Lower lobe of right lung (tissue), 2 donors: ENCODE measurements around the gene BEX3. TPM values are rescaled to one million over a fixed set of nuclear protein-coding genes. Genes with fewer than 3 reads are reported as not detected.

ENCODE experiments used
- ATAC-seq, 2 donors: fragments of 200-7000 bp; cut with Tn5 transposase; one replicate each; pipeline ENCODE4 v1.9.1; 2020 to 2022; ENCODE audit warnings: mild to moderate bottlenecking in 2 of 2, moderate library complexity in 2 of 2
- DNase-seq: peaks from one replicate; pipeline ENCODE4 v3.0.0-alpha.2; 2020
- H3K27ac ChIP-seq: fragments of 200-600 bp; one replicate; pipeline ENCODE4 v1.8.0; 2022
- H3K27me3 ChIP-seq: fragments of 200-600 bp; one replicate; pipeline ENCODE4 v1.8.0; 2022; ENCODE audit warnings: low read depth
- H3K36me3 ChIP-seq: fragments of 200-600 bp; one replicate; pipeline ENCODE4 v1.8.0; 2022; ENCODE audit warnings: mild to moderate bottlenecking
- H3K4me1 ChIP-seq: fragments of 200-600 bp; one replicate; pipeline ENCODE4 v1.8.0; 2022
- H3K4me3 ChIP-seq: fragments of 200-600 bp; one replicate; pipeline ENCODE4 v1.8.0; 2022; ENCODE audit warnings: mild to moderate bottlenecking
- H3K9me3 ChIP-seq: fragments of 200-600 bp; one replicate; pipeline ENCODE4 v1.8.0; 2022
- intact Hi-C: fragments of 100-400 bp; cut with DNase I; formaldehyde crosslinking; loops from one replicate; pipeline ENCODE4 v1.11.0; 2022
- total RNA-seq: library from RNA; stranded (reverse); fragmentation: NEBNext Ultra II Directional; extraction: Animal tissue kit (Norgen Biotek cat#: 25700); gene quantifications from one replicate; pipeline ENCODE4 v1.2.1, GENCODE V29; 2021
- TF ChIP-seq, protein P1 (sequence below): fragments of 200-600 bp; IDR thresholded peaks from one replicate; pipeline ENCODE4 v1.8.0; 2022; ENCODE audit warnings: antibody characterized with exemption, mild to moderate bottlenecking
- donor health status: DM: no; HTN: yes; CAD: no; lungs with severe emphysema.

BEX3 gene
- total RNA-seq, 1 donor from 2014 or later, result 93.9 TPM

DNA sequence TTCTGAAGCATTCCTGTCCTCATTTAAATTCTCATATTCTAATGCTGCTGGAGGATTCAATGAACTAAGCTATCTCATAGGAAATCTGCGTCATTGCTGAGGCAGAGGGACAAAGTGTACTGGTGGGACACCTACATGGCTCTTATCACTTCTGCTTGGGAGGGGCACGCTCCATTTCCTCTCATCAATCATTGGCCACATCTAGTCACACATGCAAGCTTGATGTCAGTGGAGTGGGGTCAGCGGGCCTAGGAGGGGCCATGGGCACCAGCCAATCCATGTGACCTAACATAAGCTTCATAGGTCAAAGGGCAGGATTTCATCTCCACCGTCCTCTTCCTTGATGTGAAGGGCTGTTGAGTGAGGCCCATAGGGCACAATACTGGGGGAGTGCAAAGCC lies 21.4 kb downstream of the BEX3 start:
- Histone ChIP-seq H3K4me3 (no peak overlapping the region), H3K27me3 (no peaks in the 10 kb centered on the region), H3K27ac (no peak overlapping the region), H3K36me3 (no peaks in the 10 kb centered on the region), H3K9me3 (no peaks in the 10 kb centered on the region), H3K4me1 (no peaks in the 10 kb centered on the region)
- intact Hi-C loops, result no loop called here
- no peak for ATAC-seq
- no peak for DNase-seq
- TF ChIP-seq, protein P1, sequence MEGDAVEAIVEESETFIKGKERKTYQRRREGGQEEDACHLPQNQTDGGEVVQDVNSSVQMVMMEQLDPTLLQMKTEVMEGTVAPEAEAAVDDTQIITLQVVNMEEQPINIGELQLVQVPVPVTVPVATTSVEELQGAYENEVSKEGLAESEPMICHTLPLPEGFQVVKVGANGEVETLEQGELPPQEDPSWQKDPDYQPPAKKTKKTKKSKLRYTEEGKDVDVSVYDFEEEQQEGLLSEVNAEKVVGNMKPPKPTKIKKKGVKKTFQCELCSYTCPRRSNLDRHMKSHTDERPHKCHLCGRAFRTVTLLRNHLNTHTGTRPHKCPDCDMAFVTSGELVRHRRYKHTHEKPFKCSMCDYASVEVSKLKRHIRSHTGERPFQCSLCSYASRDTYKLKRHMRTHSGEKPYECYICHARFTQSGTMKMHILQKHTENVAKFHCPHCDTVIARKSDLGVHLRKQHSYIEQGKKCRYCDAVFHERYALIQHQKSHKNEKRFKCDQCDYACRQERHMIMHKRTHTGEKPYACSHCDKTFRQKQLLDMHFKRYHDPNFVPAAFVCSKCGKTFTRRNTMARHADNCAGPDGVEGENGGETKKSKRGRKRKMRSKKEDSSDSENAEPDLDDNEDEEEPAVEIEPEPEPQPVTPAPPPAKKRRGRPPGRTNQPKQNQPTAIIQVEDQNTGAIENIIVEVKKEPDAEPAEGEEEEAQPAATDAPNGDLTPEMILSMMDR, result no peak

DNA sequence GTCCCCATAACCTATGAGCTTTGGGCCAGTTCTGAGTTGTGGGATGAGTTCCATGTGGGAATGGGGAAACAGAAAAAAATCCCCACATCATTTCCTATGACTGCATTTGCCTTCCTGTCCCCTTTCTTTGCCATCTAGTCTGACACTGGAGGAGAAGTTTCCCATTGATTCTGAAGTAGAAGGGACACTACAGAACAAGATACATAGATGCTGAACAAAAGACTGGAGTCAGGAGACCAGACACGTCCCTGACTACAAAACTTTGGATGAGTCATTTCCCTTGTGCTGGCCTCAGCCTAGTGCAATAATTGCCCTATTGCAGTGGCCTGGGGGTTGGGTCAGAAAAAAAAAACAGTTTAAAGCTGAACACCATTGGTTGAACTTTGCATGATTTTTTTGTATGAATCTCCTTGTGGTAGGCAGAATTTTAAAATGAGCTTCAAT lies 22.1 kb downstream of the BEX3 start:
- DNase-seq (no peak), ATAC-seq (no peak)
- Histone ChIP-seq H3K9me3 (no peaks in the 10 kb centered on the region), H3K4me1 (no peaks in the 10 kb centered on the region), H3K27me3 (no peaks in the 10 kb centered on the region), H3K4me3 (no peak overlapping the region), H3K36me3 (no peaks in the 10 kb centered on the region), H3K27ac (no peak overlapping the region)
- TF ChIP-seq, protein P1, result no peak
- intact Hi-C loops, result no loop called here

DNA sequence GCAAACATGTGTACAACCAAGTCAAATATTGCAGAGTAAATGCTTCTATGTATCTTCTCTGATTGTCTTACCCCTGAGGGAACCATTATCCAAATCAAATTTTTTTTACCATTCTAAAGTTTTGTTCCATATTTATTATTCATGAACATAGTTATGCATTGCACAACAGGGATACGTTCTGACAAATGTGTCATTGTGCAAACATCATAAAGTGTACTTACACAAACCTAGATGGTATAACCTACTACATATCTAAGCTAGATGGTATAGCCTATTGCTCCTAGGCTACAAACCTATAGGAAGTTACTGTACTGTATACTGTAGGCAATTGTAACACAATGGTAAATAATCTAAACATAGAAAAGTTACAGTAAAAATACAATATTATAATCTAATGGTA lies 23.4 kb downstream of the BEX3 start:
- Histone ChIP-seq H3K4me1 (no peaks in the 10 kb centered on the region), H3K27me3 (no peaks in the 10 kb centered on the region), H3K27ac (no peak overlapping the region), H3K9me3 (no peaks in the 10 kb centered on the region), H3K36me3 (no peaks in the 10 kb centered on the region), H3K4me3 (no peak overlapping the region)
- TF ChIP-seq, protein P1, result no peak
- ATAC-seq (no peak), DNase-seq (no peak)
- intact Hi-C loops, result no loop called here

DNA sequence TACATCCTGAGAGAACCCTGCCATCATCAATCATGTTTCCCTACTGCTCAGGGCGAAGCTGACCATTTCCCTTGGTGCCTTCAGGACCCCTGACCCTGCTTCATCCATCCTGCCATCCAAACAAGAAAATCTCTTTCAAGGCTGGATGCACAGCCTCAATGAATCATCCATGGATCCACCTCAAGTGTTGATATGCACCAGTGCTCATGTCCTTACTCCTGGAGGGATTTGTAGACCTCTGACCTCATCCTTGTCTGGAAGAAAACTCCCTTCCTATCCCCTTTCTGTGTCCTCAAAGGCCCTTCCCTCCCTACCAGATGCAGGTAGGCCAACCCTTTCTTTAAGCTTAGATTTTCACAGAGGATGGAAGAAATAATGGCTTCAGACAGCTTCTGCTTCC lies 24.6 kb downstream of the BEX3 start:
- no peak overlapping the region for H3K4me3 ChIP-seq
- ATAC-seq (no peak), DNase-seq (no peak)
- no peaks in the 10 kb centered on the region for H3K27me3 ChIP-seq
- TF ChIP-seq, protein P1, result no peak
- H3K36me3 ChIP-seq, result no peaks in the 10 kb centered on the region
- H3K4me1 ChIP-seq, result no peaks in the 10 kb centered on the region
- no peaks in the 10 kb centered on the region for H3K9me3 ChIP-seq
- intact Hi-C loops, result no loop called here
- no peak overlapping the region for H3K27ac ChIP-seq

DNA sequence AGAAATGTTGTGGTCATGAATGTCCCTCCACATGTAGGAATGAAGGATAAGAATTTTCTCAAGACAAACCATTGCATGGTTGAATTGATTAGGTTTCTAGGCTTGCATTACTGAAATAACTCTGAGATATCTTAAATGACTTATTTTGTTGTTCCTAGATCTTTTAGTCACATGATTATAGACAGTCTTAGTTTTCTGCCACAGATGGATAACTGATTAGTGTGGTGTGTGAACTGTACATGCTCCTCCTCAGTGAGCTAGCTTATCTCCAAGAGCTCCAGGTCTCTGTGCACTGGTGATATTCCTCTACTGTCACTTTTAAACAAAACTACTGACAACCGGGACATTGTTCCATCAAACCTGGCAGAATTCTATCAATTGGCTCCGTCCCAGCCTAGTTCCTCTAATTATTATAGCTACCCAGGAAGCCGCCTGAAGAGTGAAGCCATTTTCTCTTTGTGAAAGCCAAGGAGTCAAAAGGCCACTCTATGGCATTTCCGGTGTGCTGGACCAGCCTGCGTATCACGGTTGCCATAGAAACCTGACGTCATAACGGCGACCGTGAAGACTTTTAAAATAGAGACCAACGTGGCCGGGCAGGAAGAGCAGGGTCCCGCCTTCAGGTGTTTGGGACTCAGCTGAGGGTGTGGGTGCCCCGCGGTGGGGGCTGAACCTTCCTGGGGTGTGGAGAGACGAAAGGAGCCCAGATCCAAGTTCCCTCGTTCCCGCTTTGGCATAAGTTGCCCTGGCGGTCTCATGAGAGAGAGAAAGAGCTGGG lies 28.1 kb downstream of the BEX3 start:
- intact Hi-C loops, result no loop called here
- Histone ChIP-seq H3K9me3 (no peaks in the 10 kb centered on the region), H3K4me1 (no peaks in the 10 kb centered on the region), H3K36me3 (no peaks in the 10 kb centered on the region), H3K4me3 (peak overlapping the region; percentile 52), H3K27me3 (no peaks in the 10 kb centered on the region), H3K27ac (peak overlapping the region; percentile 60)
- ATAC-seq (peak; percentile 87 to 93), DNase-seq (peak; percentile 71)
- TF ChIP-seq, protein P1, result no peak
